HG03025 (cell line): ENCODE results near the gene ADCYAP1.

ENCODE experiments used
- ATAC-seq: cut with Tn5 transposase; IDR thresholded peaks from one replicate; pipeline ENCODE4 v1.9.1; 2021; ENCODE audit warnings: mild to moderate bottlenecking, moderate library complexity; ENCODE audit not compliant: unreplicated experiment, low FRiP score

ADCYAP1 gene

GRCh38 chr18:908758-909724, 4.4 kb downstream of the ADCYAP1 start:
- ATAC-seq: no peak

GRCh38 chr18:910247-910646, 5.6 kb downstream of the ADCYAP1 start:
- no peak for ATAC-seq

- ATAC-seq: no peak
Observed at GRCh38 chr18:911025-911424, 6.4 kb downstream of the ADCYAP1 start.

- ATAC-seq: no peak
Observed at GRCh38 chr18:911486-911885, 6.8 kb downstream of the ADCYAP1 start.

- ATAC-seq: no peak
Observed at GRCh38 chr18:916562-916961, 11.9 kb downstream of the ADCYAP1 start.

- no peak for ATAC-seq
Observed at GRCh38 chr18:919078-919477, 14.4 kb downstream of the ADCYAP1 start.

GRCh38 chr18:923144-923866, 18.6 kb downstream of the ADCYAP1 start:
- ATAC-seq: no peak

GRCh38 chr18:924987-925386, 20.3 kb downstream of the ADCYAP1 start:
- no peak for ATAC-seq

GRCh38 chr18:926946-927345, 22.3 kb downstream of the ADCYAP1 start:
- ATAC-seq: no peak

- ATAC-seq: no peak
Observed at GRCh38 chr18:933082-933481, 28.4 kb downstream of the ADCYAP1 start.

- ATAC-seq: no peak
Observed at GRCh38 chr18:934518-935133, 30.0 kb downstream of the ADCYAP1 start.

GRCh38 chr18:936941-937340, 32.3 kb downstream of the ADCYAP1 start:
- ATAC-seq: no peak

GRCh38 chr18:939166-939565, 34.5 kb downstream of the ADCYAP1 start:
- ATAC-seq: no peak

- ATAC-seq: no peak
Observed at GRCh38 chr18:939958-940357, 35.3 kb downstream of the ADCYAP1 start.

GRCh38 chr18:941331-941730, 36.7 kb downstream of the ADCYAP1 start:
- no peak for ATAC-seq

- ATAC-seq: no peak
Observed at GRCh38 chr18:944440-944839, 39.8 kb downstream of the ADCYAP1 start.

- ATAC-seq: no peak
Observed at GRCh38 chr18:949724-950631, 45.3 kb downstream of the ADCYAP1 start.

GRCh38 chr18:950882-951495, 46.3 kb downstream of the ADCYAP1 start:
- ATAC-seq: no peak

- no peak for ATAC-seq
Observed at GRCh38 chr18:955384-956066, 50.9 kb downstream of the ADCYAP1 start.
